HG02973 (cell line): Measurements from ENCODE around the gene PLCL1.

ENCODE experiments used
- ATAC-seq: cut with Tn5 transposase; IDR thresholded peaks from one replicate; pipeline ENCODE4 v1.9.1; 2021; ENCODE audit warnings: moderate library complexity; ENCODE audit not compliant: unreplicated experiment

Gene PLCL1

DNA sequence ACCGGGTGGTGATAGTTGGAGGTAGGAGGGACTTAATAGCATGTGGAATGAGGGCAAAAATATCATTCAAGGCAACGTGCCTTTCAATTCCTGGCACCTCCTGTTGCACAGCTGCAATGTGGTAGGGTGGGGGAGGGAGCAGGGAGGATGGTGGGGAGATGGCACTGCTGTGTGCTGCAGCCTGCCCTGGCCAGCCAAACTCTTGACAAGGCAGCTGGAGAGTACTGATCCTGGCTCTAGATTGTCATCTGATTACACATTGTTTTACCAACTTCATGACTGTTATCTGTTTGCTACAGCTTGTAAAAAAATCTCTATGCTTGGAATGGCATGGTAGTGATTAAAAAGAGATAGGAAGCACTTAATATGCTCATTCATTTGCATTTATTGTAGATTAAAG lies 47.7 kb downstream of the PLCL1 start:
- ATAC-seq = no peak

DNA sequence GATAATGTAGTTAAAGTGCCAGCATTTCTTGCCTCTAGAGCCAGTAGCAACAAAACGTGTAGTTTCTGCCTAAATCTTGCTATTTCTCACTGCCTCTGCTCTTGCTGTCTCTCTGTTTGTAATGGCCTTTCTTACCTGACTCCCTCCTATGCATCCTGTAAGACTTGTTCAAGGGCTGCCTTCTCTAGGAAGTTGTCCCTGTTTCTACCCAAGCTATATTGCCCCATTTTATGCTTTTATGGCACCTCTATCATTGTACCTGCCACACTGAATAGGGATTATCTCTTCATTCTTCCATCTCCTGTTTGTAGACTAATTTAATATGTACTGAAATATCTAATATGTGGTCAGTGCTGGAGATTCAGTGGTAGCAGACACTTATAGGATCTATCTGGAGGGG lies 49.2 kb downstream of the PLCL1 start:
- no peak for ATAC-seq

DNA sequence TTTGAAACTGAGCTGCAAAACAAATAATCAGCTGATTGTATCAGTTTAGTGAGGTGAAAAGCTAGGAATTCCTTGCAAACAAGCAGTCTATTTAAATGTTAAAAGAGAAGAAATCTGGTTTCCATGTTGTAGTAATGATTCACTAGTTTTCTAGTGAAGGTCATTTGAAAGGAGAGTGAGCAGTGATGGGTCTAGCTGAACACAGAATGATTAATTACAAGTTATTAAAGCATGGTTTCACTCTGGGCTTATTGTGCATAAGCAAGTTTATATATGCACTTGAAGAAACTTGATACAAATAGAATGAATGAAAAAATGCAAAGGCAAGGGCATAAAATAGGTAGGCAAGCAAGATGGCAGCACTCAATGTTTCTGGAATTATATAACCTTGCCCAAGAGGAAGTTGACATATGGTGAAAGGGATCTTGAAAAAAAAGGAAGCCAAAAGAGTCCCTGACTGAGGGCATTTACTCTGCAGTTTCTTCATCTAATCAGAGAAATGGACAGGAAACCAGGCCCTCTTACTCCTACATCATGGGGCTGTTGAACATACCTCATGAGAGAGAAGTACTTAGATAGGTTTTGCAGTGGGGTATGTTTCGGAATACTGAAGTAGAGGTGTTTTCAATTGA lies 53.2 kb downstream of the PLCL1 start:
- ATAC-seq = no peak

DNA sequence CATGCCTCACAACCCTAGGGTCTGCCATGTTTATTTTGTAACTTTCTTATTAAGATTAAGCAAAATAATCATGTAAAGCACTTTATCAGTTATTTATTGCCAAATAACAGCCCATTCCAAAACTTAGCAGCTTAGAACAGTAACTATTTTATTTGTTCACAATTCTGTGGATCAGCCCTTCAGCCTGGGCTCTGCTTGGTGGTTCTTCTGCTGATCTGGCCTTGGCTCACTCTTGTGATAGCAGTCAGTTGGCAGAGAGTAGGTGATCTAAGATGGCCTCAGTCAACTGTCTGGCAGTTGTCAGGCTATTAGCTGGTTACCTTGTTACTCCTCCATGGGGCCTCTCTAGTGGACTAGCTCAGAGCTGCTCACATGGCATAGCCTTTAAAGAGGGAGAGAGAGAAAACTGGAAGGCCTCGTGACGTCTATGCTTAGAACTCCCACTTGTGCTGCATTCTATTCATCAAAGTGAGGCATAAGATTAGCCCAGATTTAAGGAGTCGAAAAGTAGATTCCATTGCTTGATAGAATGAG lies 54.3 kb downstream of the PLCL1 start:
- no peak for ATAC-seq

DNA sequence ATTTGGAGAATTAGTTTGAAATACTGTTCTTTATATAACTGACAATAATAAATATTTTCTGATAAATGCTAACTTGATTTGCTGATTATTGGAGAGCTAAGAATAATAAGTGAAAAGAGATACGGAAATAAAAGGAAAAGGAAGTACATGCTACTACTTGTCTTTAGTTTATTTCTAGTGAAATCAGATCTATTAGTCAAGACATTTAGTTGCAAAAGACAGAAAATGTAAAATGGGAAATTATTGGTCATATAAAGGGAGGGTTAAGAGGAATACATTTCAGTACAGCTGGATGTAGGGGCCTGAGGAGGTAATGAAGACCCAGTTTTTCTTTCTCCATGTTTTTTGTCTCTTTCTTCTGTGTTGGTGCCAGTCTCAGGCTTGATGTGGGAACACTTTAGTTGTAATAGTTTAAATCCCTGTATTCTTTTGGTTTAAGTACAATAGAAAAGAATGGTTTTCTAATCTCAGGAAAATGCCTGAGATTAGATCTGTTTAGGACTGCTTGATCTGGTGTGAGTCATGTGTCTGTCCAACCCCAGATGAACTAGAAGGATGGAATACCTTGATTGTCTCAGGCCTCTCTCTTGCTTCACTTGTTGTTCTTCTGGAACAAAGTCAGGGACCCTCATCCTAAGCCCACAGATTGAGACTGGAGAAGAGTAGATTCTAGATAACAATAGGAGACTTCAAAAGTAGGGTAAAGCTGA lies 58.0 kb downstream of the PLCL1 start:
- no peak for ATAC-seq

DNA sequence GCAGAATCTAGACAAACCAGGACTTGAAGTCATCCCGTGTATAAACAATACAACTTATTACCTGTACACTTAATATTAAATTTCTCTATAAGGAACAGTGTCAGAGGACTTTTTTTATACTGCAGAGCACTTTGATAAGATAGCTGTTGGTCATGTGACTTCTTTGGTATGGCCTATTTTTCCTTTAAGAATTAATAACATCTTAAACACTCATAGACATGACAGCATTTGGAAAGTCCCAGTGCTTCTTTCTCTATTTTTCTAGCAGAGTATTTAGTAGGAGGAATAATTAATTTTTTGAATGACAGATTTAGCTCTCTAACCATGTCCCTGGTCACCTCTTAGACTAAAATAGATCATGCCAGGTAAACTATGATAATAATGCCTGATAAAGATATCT lies 59.4 kb downstream of the PLCL1 start:
- no peak for ATAC-seq

DNA sequence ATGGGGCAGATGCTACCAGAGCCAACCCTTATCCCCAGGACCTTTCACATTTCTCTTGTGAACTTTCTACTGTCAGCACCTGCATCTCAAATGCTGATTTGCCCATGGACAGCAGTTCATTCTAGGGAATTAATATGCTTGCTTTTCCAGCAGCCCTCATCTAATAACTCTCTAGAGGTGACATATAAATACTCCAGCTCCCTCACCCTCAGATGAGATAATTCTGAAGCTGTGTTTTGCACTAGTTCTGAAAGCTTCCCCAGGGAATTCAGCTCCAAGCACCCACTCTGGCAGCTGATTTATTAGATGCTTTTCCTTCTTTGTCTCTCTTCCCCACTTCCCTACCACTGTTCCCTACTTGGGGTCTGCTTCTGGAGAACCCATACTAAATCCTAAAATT lies 62.1 kb downstream of the PLCL1 start:
- no peak for ATAC-seq

DNA sequence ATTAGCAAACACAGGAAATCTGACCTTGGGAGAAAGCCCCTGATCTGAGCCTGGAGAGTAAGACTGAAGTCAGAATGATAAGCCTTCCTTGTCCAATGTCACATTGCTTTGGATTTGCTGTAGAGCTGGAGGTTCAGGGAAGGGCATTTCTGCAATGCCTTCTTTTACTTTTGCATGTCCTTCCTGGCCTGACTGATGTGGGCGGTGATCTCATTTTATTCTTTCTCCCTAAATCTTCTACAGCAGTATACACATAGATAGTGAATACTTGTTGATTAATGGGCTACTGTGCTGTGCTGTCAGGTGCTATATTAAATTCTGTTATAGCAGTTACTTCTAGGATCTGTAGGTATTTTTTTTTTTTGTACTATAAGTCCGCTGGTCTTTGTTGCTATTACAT lies 62.6 kb downstream of the PLCL1 start:
- ATAC-seq = no peak

DNA sequence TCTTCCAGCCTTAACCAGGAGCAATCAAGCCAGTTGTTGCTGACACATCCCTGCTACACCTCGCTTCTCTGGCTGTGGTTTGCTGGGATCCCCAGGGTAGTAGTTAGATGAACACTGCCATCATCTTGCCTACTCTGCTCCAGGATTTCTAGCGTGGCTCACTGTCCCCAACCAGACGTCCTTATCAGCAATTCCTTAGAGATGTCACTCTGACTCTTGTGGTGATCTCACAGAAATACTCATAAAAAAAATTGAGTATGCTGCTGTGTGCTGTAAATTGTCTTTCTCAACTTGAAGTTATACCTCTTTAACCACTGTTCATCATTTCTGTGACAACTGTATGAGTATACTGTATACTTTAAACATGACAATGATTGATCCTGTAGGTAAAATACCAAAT lies 63.2 kb downstream of the PLCL1 start:
- no peak for ATAC-seq

DNA sequence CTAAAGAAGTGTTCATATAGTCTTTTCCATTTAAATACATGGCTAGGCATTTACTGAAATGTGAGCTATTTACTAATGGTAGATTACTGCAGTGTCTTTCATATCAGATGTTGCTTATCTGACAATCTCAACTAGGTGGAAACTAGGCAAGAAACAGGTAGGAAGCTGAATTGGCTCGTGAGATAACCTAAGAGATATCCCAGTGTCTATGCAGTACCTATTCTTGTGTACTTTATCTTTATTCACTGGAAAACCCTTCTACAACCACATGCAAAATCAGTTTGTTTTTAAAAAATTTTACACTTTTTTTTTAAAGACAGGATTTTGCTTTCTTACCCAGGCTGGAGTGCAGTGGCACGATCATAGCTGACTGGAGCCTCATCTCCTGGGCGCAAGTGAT lies 63.8 kb downstream of the PLCL1 start:
- ATAC-seq = no peak

DNA sequence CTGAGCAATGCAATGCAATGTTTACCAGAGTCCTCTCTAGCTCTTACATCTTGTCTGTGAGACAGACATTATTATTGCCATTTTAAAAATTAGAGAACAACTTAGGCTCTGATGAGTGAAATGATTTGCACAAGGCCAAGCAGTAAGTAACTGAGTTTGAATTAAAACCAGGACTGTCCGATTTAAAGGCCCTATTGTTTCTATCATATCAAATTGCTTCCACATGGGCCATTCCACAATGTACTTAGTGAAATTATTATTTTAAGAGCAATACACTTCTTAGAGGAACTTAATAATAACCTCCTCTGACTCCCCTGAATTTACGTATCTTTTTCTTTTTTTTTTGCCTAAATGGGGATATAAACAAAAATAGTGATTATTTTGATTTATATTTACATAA lies 64.6 kb downstream of the PLCL1 start:
- no peak for ATAC-seq

DNA sequence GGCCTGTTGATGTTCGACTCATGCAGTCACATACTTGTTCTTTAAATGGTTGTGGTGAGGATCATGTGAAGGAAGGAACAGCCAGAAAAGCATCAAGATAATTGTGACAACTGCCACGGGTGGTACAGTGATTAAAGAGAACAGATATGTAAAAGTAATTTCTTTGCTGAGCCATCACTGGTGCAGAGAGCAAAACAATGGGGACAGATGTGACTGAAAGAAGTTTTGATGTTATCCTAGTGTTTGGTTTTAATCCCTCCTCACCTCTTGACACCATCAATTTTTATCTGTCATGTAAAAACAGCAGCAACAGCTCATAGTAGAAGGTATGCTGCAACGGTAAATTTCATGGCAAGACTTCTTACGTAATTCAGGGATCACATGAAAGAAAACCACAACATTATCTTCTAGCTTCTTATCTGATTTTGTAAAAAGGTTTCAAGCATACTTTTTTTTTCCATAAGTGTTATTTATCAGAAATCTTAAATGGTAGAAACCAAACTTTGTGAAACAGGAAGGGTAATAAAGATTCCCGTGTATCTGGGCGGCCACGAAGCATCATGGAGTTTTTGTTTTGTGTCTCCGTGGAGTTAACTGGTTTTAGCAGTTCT lies 65.2 kb downstream of the PLCL1 start:
- ATAC-seq = no peak

DNA sequence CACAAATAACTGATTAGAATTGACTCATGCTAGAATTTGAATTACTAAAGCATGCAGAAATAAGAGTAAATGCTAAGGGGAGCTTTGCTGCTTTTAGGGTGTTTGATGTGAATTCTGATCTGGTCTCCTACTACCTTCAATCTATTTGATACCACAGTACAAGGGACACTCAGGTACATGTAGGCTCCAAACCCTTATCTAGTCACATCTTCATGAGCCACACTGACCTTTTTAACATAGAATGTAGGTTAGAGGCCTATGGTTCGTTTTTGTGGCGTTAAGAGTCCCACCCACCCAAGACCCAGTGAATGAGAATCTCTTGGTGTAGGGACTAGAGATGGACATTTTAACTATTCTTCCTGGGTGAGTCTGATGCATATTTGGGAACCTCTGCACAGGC lies 65.7 kb downstream of the PLCL1 start:
- no peak for ATAC-seq

DNA sequence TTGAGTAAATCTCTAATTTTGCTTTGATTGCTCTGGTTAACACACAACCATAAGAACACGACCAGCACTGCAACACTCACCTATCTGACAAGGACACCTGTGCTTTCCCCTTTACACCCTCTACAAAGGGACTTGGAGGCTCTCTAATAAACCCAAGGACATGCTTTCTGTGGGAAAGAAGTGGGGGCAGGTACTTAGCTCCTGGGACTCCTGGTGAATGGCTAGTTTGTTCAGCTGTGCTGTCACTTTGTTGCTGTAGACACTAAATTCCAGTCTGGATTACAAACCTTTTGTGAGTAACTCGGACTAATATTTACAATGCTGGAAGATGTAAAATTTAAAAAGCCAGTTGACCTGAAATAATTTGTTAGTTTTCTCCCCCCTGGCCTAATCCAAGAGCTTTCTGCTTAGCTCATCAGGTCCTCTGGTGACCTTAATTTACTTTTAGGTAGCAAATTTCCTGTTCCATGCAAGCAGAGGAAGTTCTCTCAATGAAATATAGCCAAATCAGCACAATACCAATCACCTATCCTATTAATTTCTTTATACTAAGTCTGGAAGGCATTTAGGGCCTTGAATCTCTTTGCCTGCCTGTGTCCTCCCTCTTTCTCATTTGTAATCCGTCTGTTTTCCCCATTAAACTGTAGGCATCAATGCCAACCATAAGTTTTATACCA lies 67.5 kb downstream of the PLCL1 start:
- ATAC-seq = no peak

DNA sequence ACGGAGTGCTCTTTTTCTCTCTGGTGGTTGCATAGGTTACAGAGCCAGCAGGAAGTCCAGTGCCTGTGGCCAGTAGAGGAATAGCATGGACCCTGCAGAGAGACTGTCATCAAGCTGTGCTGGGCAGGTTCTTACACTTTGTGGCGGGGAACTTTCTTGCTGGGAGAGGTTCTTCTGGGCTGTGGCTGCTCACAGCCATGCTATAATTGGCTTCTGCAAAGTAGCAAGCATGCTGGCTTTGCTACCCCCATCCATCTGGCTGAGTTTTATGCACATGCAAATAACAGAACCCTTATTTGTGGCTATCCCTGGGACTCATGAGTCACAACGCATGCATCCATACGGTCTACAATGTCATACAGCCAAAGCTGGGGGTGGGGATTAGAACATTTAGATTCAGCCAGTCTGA lies 68.9 kb downstream of the PLCL1 start:
- ATAC-seq = no peak

DNA sequence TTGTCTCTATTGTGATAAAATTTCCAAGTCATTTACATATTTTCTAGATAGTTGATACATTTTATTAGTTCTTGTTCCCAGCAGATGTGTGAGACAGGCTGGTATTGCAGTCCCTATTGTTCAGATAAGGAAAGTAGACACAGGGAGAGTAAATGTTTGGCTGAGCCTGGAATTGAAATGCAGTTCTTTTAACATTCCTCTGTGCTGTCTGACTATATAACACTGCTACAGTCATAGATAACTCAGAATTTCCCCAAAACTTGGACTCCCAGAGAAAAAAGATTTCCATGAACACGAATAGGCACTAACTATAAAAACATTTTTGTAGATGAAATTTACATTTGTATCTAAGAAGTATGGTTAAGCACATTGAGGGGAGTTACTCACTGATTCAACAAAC lies 71.4 kb downstream of the PLCL1 start:
- no peak for ATAC-seq

DNA sequence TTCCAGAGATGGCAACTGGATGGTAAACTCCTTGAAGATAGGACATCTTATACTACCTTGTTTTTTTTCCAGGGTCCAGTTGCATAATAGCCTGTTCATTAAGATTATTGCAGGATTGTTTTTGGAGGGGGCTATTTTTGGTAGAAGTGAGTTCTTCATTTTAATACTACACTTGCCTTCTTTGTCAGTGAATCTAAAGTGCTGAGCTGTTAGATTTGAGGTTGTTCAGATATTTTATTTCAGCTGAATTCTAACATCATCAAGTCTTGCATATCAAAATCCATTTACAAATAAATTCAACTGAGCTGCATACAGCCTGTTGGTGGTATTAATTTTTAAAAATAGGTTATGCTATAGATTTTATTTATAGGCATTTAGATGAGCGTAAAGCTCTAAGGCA lies 72.1 kb downstream of the PLCL1 start:
- ATAC-seq = no peak

DNA sequence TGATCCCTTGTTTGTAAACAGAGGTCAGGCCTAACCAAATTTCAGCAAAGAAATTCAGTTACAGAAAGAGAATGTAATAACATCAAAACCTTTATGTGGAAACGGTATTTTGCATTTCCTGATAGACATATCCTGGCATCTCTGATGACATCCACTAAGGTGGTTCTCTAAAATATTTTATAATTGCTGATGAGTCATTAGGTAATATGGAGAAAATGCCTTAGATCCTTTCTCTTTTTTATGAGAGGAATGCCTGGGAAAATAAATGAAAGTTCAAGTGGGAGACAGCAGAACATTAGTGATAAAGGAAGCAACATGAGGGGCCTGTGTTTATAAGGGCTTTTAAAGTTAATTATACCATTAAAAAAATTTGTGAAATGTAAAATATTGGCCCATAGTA lies 72.6 kb downstream of the PLCL1 start:
- no peak for ATAC-seq

DNA sequence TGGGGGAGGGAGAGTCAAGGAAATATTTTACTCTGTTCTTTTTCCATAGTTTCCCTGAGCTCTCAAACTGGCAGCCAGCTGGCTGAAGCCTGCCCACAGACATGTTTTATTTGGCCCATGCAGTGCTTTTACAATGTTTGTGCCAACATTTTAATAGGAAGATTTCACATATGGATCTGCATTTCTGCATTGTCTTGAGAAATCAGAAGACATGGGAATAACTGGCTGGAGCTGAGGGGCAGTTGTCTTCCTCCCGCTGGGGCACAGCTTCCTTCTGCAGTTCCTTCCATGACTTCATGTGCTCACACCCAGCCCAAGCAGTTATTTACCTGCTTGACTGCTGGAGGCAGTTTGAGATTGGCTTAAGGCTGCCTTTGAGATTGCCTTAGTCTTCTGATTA lies 74.4 kb downstream of the PLCL1 start:
- ATAC-seq = no peak

DNA sequence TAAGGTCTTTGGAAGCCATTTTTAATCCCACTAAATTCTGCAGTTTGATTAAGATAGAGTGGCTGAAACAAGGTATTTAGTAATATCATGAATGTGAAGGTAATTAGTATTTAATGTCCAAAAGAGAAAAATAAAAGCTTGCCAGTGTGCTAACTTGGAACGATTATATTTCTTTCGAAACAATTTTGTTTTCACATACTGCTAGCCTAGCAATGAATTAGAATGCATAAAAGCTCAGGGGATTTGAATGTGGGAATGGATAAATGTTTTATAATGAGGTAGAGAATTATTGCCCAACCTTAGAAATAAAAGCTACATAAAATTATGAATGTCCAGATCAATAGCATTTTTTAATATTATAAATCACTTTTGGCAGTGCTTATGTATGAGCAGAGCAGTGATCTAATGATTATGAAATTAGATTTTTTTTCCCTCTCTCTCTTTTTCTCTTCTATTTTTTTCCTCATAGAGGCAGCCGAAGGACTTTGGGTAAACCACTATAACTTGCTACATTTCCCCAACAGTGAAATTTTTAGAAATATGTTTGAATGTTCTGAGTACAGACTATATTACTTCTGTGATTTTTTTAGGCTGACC lies 75.5 kb downstream of the PLCL1 start:
- no peak for ATAC-seq

DNA sequence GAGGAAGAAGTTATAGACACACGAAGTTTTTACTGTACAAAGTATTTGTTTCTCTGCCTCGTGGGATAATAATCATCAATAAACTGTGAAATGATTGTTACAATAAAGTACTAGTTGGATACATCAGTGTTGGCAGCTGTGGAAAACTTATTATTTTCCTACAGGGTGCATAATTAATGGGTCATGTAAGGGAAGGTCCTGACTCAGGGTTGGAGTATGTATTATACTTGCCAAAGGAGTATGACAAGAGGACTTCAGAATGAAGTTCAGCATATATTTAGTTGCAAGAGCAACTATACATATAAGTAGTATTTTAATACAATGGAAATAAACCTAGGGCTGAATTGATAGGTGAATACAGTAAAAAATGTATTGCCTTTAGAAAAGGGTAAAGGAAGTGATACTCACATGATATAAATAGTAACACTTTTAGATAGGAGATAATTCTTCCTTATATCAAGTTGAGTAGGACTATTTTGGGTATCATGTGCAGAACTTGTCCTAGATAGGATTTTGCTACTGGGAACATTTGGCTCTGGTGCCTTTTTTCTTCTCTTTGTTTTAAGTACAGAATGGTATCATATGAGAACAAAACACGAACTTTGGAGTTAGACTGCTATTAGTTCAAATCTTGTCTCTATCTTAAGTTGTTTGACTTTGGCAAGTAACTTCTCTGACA lies 79.1 kb downstream of the PLCL1 start:
- ATAC-seq = no peak
